H1 (cell line): ENCODE data around the gene KCND3. TPM values are rescaled to one million over a fixed set of nuclear protein-coding genes. Genes with fewer than 3 reads are reported as not detected.

Experiments used
- BCL11A ChIP-seq, 2 experiments: IDR thresholded peaks; one replicate each; pipeline ENCODE4 v1.6.1; 2011; ENCODE audit warnings: low read depth in 2 of 2, low read length in 2 of 2, mild to moderate bottlenecking in 2 of 2
- CEBPB ChIP-seq: IDR thresholded peaks from 2 replicates; pipeline ENCODE4 v1.6.1; 2012; ENCODE audit warnings: low read depth, low read length
- HDAC2 ChIP-seq, 2 experiments: fragments of 300-600 bp in 1 of 2; sonication (generic) in 1 of 2; IDR thresholded peaks; 2 replicates each; pipeline ENCODE4 v1.6.1; 2011 to 2012; ENCODE audit warnings: low read depth in 2 of 2, low read length in 2 of 2, mild to moderate bottlenecking in 2 of 2, moderate library complexity in 2 of 2, borderline replicate concordance in 1 of 2, inconsistent platforms in 1 of 2
- POLR2A ChIP-seq, 2 experiments: IDR thresholded peaks; 1 replicate in 1 of 2; 2 replicates in 1 of 2; pipeline ENCODE4 v1.6.1; 2011; ENCODE audit warnings: low read depth in 2 of 2, low read length in 2 of 2, mild to moderate bottlenecking in 2 of 2; ENCODE audit errors: control extremely low read depth in 1 of 2
- RAD21 ChIP-seq, 2 experiments: IDR thresholded peaks in 1 of 2; conservative IDR thresholded peaks in 1 of 2; 2 replicates each; pipeline ENCODE4 v1.6.1; 2011; ENCODE audit warnings: low read depth in 2 of 2, low read length in 2 of 2, improper control_type of control experiment in 1 of 2, inconsistent platforms in 1 of 2, mild to moderate bottlenecking in 1 of 2, moderate library complexity in 1 of 2
- polyA plus RNA-seq, 7 experiments: library from polyadenylated mRNA; depleted of rRNA in 3 of 7; stranded (reverse) in 5 of 7; unstranded in 2 of 7; fragments of >200 nt in 5 of 7; fragments of 200-250 nt in 2 of 7; gene quantifications; 1 replicate in 5 of 7; 2 replicates in 1 of 7; 4 replicates in 1 of 7; pipeline versions ENCODE4 v1.2.1 to v1.2.3, GENCODE V29; 2011 to 2013; ENCODE audit warnings: missing spikeins in 2 of 7, mixed read lengths in 2 of 7
- total RNA-seq: library from RNA; stranded (reverse); fragmentation: NEBNext Ultra II Directional; extraction: Animal tissue kit (Norgen Biotek cat#: 25700); gene quantifications from 2 replicates; pipeline ENCODE4 v1.2.1, GENCODE V29; 2021
- TF ChIP-seq, protein P1 (sequence below), 3 experiments: IDR thresholded peaks; 1 replicate in 2 of 3; 2 replicates in 1 of 3; pipeline versions ENCODE4 v1.5.1 to v1.6.1; 2011; ENCODE audit warnings: low read length in 3 of 3, mild to moderate bottlenecking in 3 of 3, inconsistent platforms in 2 of 3, low read depth in 1 of 3, moderate library complexity in 1 of 3; ENCODE audit not compliant: insufficient read depth in 1 of 3; ENCODE audit errors: control extremely low read depth in 1 of 3

Gene KCND3
- total and polyA plus RNA-seq, 2 of the 8 experiments (the other 6 are each of a cell fraction or from before 2014, with no cell fraction given) = 0.14 to 0.48 TPM

DNA sequence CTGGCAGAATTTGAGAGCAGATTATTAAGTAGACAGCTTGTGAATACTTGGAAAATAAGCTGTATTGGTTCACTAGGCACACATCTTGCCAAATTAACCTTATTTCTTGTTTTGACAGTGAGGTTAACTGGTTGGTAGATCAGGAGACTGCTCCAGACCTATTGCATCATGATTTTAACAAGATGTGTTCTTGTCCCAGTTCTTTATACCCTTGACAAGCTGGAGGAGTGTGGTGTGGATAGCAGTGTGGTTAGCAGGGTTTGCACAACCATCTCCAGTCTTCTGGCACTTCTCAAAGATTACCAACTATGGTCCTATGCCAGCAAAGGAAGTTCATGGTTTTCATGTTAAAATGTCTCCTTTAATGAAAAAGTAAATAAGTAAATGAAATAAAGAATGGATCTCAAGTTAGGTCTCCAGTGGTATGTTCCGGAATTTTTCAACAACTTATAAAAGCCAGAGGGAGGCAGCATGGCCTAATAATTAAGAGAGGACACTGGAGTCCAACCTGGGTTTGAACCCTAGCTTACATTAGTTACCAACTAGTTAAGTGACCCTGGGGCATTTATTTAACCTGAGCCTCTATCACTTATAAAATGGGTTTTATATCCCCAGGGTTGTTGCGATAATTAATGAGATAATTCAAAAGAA is 199.7 kb downstream of the KCND3 start (continued):
- TF ChIP-seq HDAC2 (IDR thresholded peaks at IDR 0.05; ENCODE audit: borderline replicate concordance in 1 of 2, low read depth in 2 of 2, low read length in 2 of 2) (no peak), POLR2A (IDR thresholded peaks at IDR 0.05; ENCODE audit: control extremely low read depth in 1 of 2, low read depth in 2 of 2, low read length in 2 of 2) (no peak), CEBPB (peak; percentile 36; the same call in 1 of the 2 replicates), BCL11A (IDR thresholded peaks at IDR 0.05; ENCODE audit: low read depth in 2 of 2, low read length in 2 of 2) (no peak), RAD21 (IDR thresholded peaks at IDR 0.05 in 1 of 2, conservative IDR thresholded peaks at IDR 0.05 in 1 of 2; ENCODE audit: low read depth in 2 of 2, low read length in 2 of 2) (peak; percentile 25 to 41; a peak in 2 of 4 replicates)
- TF ChIP-seq, protein P1, sequence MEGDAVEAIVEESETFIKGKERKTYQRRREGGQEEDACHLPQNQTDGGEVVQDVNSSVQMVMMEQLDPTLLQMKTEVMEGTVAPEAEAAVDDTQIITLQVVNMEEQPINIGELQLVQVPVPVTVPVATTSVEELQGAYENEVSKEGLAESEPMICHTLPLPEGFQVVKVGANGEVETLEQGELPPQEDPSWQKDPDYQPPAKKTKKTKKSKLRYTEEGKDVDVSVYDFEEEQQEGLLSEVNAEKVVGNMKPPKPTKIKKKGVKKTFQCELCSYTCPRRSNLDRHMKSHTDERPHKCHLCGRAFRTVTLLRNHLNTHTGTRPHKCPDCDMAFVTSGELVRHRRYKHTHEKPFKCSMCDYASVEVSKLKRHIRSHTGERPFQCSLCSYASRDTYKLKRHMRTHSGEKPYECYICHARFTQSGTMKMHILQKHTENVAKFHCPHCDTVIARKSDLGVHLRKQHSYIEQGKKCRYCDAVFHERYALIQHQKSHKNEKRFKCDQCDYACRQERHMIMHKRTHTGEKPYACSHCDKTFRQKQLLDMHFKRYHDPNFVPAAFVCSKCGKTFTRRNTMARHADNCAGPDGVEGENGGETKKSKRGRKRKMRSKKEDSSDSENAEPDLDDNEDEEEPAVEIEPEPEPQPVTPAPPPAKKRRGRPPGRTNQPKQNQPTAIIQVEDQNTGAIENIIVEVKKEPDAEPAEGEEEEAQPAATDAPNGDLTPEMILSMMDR (IDR thresholded peaks at IDR 0.05; ENCODE audit: control extremely low read depth in 1 of 3, insufficient read depth in 1 of 3, low read depth in 1 of 3, low read length in 3 of 3) = no peak; a peak in 1 of 4 replicates
